ENCODE results near the gene TAGAP.
A peak's percentile ranks its signal among the peaks of the same experiment; 100 is the strongest.
"Not testable (repeated sequence)": the region's sequence is repeated elsewhere in the genome, so short reads cannot be mapped to it uniquely, and the experiment has no call there.

TAGAP gene

GRCh38 chr6:159047891-159048685 lies 3.3 kb upstream of the TAGAP start:
- DNase-seq (ENCODE audit: low read depth in 2 of 2, low spot score in 1 of 2), result no peak

- DNase-seq (ENCODE audit: low read depth in 2 of 2, low spot score in 1 of 2), result no peak
Measured at GRCh38 chr6:159045801-159046200, 1.0 kb upstream of the TAGAP start.

GRCh38 chr6:159043947-159044346 lies 844 bp downstream of the TAGAP start:
- no peak for DNase-seq (ENCODE audit: low read depth in 2 of 2, low spot score in 1 of 2)

- no peak for DNase-seq (ENCODE audit: low read depth in 2 of 2, low spot score in 1 of 2)
Measured at GRCh38 chr6:159043251-159043650, 1.5 kb downstream of the TAGAP start.

GRCh38 chr6:159042826-159043181 lies 2.0 kb downstream of the TAGAP start:
- no peak for DNase-seq (ENCODE audit: low read depth in 2 of 2, low spot score in 1 of 2)

GRCh38 chr6:159042003-159042825 lies 2.6 kb downstream of the TAGAP start:
- peak; percentile 56 to 58 for DNase-seq (ENCODE audit: low read depth in 2 of 2, low spot score in 1 of 2)

GRCh38 chr6:159041181-159041580 lies 3.6 kb downstream of the TAGAP start:
- no peak for DNase-seq (ENCODE audit: low read depth in 2 of 2, low spot score in 1 of 2)

GRCh38 chr6:159039885-159040258 lies 4.9 kb downstream of the TAGAP start:
- DNase-seq (ENCODE audit: low read depth in 2 of 2, low spot score in 1 of 2), result no peak

- DNase-seq (ENCODE audit: low read depth in 2 of 2, low spot score in 1 of 2), result no peak
Measured at GRCh38 chr6:159038914-159039884, 5.6 kb downstream of the TAGAP start.

GRCh38 chr6:159038318-159038717 lies 6.5 kb downstream of the TAGAP start:
- DNase-seq (ENCODE audit: low read depth in 2 of 2, low spot score in 1 of 2), result not testable (repeated sequence)

GRCh38 chr6:159037756-159038290 lies 7.0 kb downstream of the TAGAP start:
- DNase-seq (ENCODE audit: low read depth in 2 of 2, low spot score in 1 of 2), result no peak

GRCh38 chr6:159036673-159037072 lies 8.1 kb downstream of the TAGAP start:
- DNase-seq (ENCODE audit: low read depth in 2 of 2, low spot score in 1 of 2), result no peak

GRCh38 chr6:159035891-159036290 lies 8.9 kb downstream of the TAGAP start:
- DNase-seq (ENCODE audit: low read depth in 2 of 2, low spot score in 1 of 2), result no peak

GRCh38 chr6:159033160-159034049 lies 11.4 kb downstream of the TAGAP start:
- no peak for DNase-seq (ENCODE audit: low read depth in 2 of 2, low spot score in 1 of 2)

GRCh38 chr6:159031846-159032245 lies 12.9 kb downstream of the TAGAP start:
- DNase-seq (ENCODE audit: low read depth in 2 of 2, low spot score in 1 of 2), result no peak

- DNase-seq (ENCODE audit: low read depth in 2 of 2, low spot score in 1 of 2), result no peak
Measured at GRCh38 chr6:159030168-159030567, 14.6 kb downstream of the TAGAP start.

- DNase-seq (ENCODE audit: low read depth in 2 of 2, low spot score in 1 of 2), result not testable (repeated sequence)
Measured at GRCh38 chr6:159025224-159025623, 19.6 kb downstream of the TAGAP start.

GRCh38 chr6:159023893-159024292 lies 20.9 kb downstream of the TAGAP start:
- no peak for DNase-seq (ENCODE audit: low read depth in 2 of 2, low spot score in 1 of 2)

GRCh38 chr6:159020011-159020410 lies 24.8 kb downstream of the TAGAP start:
- no peak for DNase-seq (ENCODE audit: low read depth in 2 of 2, low spot score in 1 of 2)

All from stimulated activated CD8-positive, alpha-beta memory T cell treated with anti-CD3 and anti-CD28 coated beads, Interleukin-4, amount 100 ng/mL, for 1 hour (primary cell).